ENCODE results near the gene MPZ. TPM values are rescaled to one million over a fixed set of nuclear protein-coding genes. Genes with fewer than 3 reads are reported as not detected.
"Not testable (repeated sequence)": the region's sequence is repeated elsewhere in the genome, so short reads cannot be mapped to it uniquely, and the experiment has no call there.

MPZ gene
- total and polyA plus RNA-seq, 10 of the 15 experiments (the other 5 are each of a cell fraction or from before 2014, with no cell fraction given): 0.09 to 6.9 (median 4.7) TPM

- H3K4me3 ChIP-seq; H2AFZ ChIP-seq (ENCODE audit: control insufficient read depth, low read depth, low read length); H3K4me2 ChIP-seq (ENCODE audit: control insufficient read depth, insufficient read depth); ATAC-seq; DNase-seq (ENCODE audit: low read depth, low spot score); H3K27me3 ChIP-seq (replicated peaks in 1 of 2; ENCODE audit: control insufficient read depth in 2 of 2, insufficient read depth in 2 of 2, low read length in 1 of 2); H4K20me1 ChIP-seq (ENCODE audit: control insufficient read depth, insufficient read depth); POLR2A ChIA-PET; SMC1A ChIA-PET (ENCODE audit: uncharacterized antibody, unreplicated experiment); intact Hi-C loops (cut with micrococcal nuclease; ENCODE audit: unreplicated experiment); H3K9me3 ChIP-seq (replicated peaks; ENCODE audit: control insufficient read depth, insufficient read depth, low read length); H3K79me2 ChIP-seq (ENCODE audit: control insufficient read depth, insufficient read depth, low read length); H3K27ac ChIP-seq (ENCODE audit: control insufficient read depth, insufficient read depth); RAD21 ChIA-PET (ENCODE audit: unreplicated experiment); H3K36me3 ChIP-seq (ENCODE audit: control insufficient read depth in 2 of 2, insufficient read depth in 2 of 2, low read length in 1 of 2); H3K4me1 ChIP-seq (ENCODE audit: control insufficient read depth, insufficient read depth, low read length); BruUV-seq (replicated peaks); CTCF ChIA-PET; FAIRE-seq; H3K9ac ChIP-seq (ENCODE audit: control insufficient read depth, insufficient read depth, low read length); in situ Hi-C loops (cut with MboI): not testable (repeated sequence)
- WGBS (ENCODE audit: insufficient coverage, insufficient replicate concordance, low lambda C conversion rate, missing lambda C conversion rate): 27% methylated on average over 5 of the region's 5 CpGs
Observed at GRCh38 chr1:161255302-161255701, 54.5 kb downstream of the MPZ start.

Other genes starting within 250 kb of the MPZ start
Only the 7 nearest of the 22 such genes appear.
- gene FCER1G, start 94.7 kb downstream of the MPZ start, total RNA-seq (2014; rRNA removed): 0.45 TPM in 1 of 2 replicates, not detected in the other
- gene FCER1G, start 94.7 kb downstream of the MPZ start, total RNA-seq (2014; rRNA removed; fragmentation: Illumina TruSeq; extraction: Trizol): 0.40 and 0.92 TPM in 2 replicates
- gene FCER1G, start 94.7 kb downstream of the MPZ start, total RNA-seq (2021): 0.56 and 1.2 TPM in 2 replicates
- gene FCER1G, start 94.7 kb downstream of the MPZ start, polyA plus RNA-seq (2011; rRNA removed): 1.1 and 1.4 TPM in 2 replicates
- 1.5 and 1.6 TPM in 2 replicates for gene FCER1G, start 94.7 kb downstream of the MPZ start, polyA plus RNA-seq (2014; fragmentation: Illumina TruSeq; extraction: Trizol)
- gene FCER1G, start 94.7 kb downstream of the MPZ start, polyA plus RNA-seq (2014; fragmentation: Nextera tagmentation; extraction: Ambion mirVana): 1 to 10 TPM; 1.1 to 1.3 TPM
- 0.88 and 1.9 TPM in 2 replicates for gene FCER1G, start 94.7 kb downstream of the MPZ start, polyA plus RNA-seq (2014; rRNA removed)
- gene FCER1G, start 94.7 kb downstream of the MPZ start, polyA plus RNA-seq (2016; fragmentation: Nextera tagmentation; extraction: Ambion mirVana): under 1 TPM; 0.48 to 0.71 TPM
- not detected in 2 replicates for gene APOA2, start 86.3 kb downstream of the MPZ start, total RNA-seq (2014; rRNA removed)
- not detected in 2 replicates for gene APOA2, start 86.3 kb downstream of the MPZ start, total RNA-seq (2014; rRNA removed; fragmentation: Illumina TruSeq; extraction: Trizol)
- 1.9 and 2.4 TPM in 2 replicates for gene APOA2, start 86.3 kb downstream of the MPZ start, total RNA-seq (2021)
- gene APOA2, start 86.3 kb downstream of the MPZ start, polyA plus RNA-seq (2011; rRNA removed): not detected in 2 replicates
- not detected in 2 replicates for gene APOA2, start 86.3 kb downstream of the MPZ start, polyA plus RNA-seq (2014; fragmentation: Illumina TruSeq; extraction: Trizol)
- gene APOA2, start 86.3 kb downstream of the MPZ start, polyA plus RNA-seq (2014; fragmentation: Nextera tagmentation; extraction: Ambion mirVana): not detected
- not detected in 2 replicates for gene APOA2, start 86.3 kb downstream of the MPZ start, polyA plus RNA-seq (2014; rRNA removed)
- not detected for gene APOA2, start 86.3 kb downstream of the MPZ start, polyA plus RNA-seq (2016; fragmentation: Nextera tagmentation; extraction: Ambion mirVana)
- 16.6 and 17.5 TPM in 2 replicates for gene TOMM40L, start 83.9 kb downstream of the MPZ start, total RNA-seq (2014; rRNA removed)
- 15.3 and 15.5 TPM in 2 replicates for gene TOMM40L, start 83.9 kb downstream of the MPZ start, total RNA-seq (2014; rRNA removed; fragmentation: Illumina TruSeq; extraction: Trizol)
- gene TOMM40L, start 83.9 kb downstream of the MPZ start, total RNA-seq (2021): 18.1 and 21.6 TPM in 2 replicates
- 8.3 and 10.6 TPM in 2 replicates for gene TOMM40L, start 83.9 kb downstream of the MPZ start, polyA plus RNA-seq (2011; rRNA removed)
- 16.5 and 18.5 TPM in 2 replicates for gene TOMM40L, start 83.9 kb downstream of the MPZ start, polyA plus RNA-seq (2014; fragmentation: Illumina TruSeq; extraction: Trizol)
- gene TOMM40L, start 83.9 kb downstream of the MPZ start, polyA plus RNA-seq (2014; fragmentation: Nextera tagmentation; extraction: Ambion mirVana): 1 to 10 TPM; 5.9 to 10.0 TPM
- gene TOMM40L, start 83.9 kb downstream of the MPZ start, polyA plus RNA-seq (2014; rRNA removed): 18.6 and 21.1 TPM in 2 replicates
- gene TOMM40L, start 83.9 kb downstream of the MPZ start, polyA plus RNA-seq (2016; fragmentation: Nextera tagmentation; extraction: Ambion mirVana): 10 to 100 TPM; 12.5 to 16.0 TPM
- not detected in 2 replicates for gene NR1I3, start 71.8 kb downstream of the MPZ start, total RNA-seq (2014; rRNA removed)
- gene NR1I3, start 71.8 kb downstream of the MPZ start, total RNA-seq (2014; rRNA removed; fragmentation: Illumina TruSeq; extraction: Trizol): not detected in 2 replicates
- not detected in 2 replicates for gene NR1I3, start 71.8 kb downstream of the MPZ start, total RNA-seq (2021)
- not detected in 2 replicates for gene NR1I3, start 71.8 kb downstream of the MPZ start, polyA plus RNA-seq (2011; rRNA removed)
- gene NR1I3, start 71.8 kb downstream of the MPZ start, polyA plus RNA-seq (2014; fragmentation: Illumina TruSeq; extraction: Trizol): not detected in 2 replicates
- gene NR1I3, start 71.8 kb downstream of the MPZ start, polyA plus RNA-seq (2014; fragmentation: Nextera tagmentation; extraction: Ambion mirVana): under 1 TPM in 1 of 2 experiments, not detected in 1; 0.24 TPM
- not detected in 2 replicates for gene NR1I3, start 71.8 kb downstream of the MPZ start, polyA plus RNA-seq (2014; rRNA removed)
- under 1 TPM; 0.13 to 0.52 TPM for gene NR1I3, start 71.8 kb downstream of the MPZ start, polyA plus RNA-seq (2016; fragmentation: Nextera tagmentation; extraction: Ambion mirVana)
- 3.5 and 3.6 TPM in 2 replicates for gene PCP4L1, start 51.2 kb downstream of the MPZ start, total RNA-seq (2014; rRNA removed)
- gene PCP4L1, start 51.2 kb downstream of the MPZ start, total RNA-seq (2014; rRNA removed; fragmentation: Illumina TruSeq; extraction: Trizol): 2.2 and 2.7 TPM in 2 replicates
- 2.7 and 3.6 TPM in 2 replicates for gene PCP4L1, start 51.2 kb downstream of the MPZ start, total RNA-seq (2021)
- 3.0 and 4.7 TPM in 2 replicates for gene PCP4L1, start 51.2 kb downstream of the MPZ start, polyA plus RNA-seq (2011; rRNA removed)
- gene PCP4L1, start 51.2 kb downstream of the MPZ start, polyA plus RNA-seq (2014; fragmentation: Illumina TruSeq; extraction: Trizol): 4.0 and 6.0 TPM in 2 replicates
- 1 to 10 TPM; 1.0 to 1.1 TPM for gene PCP4L1, start 51.2 kb downstream of the MPZ start, polyA plus RNA-seq (2014; fragmentation: Nextera tagmentation; extraction: Ambion mirVana)
- 4.8 and 5.2 TPM in 2 replicates for gene PCP4L1, start 51.2 kb downstream of the MPZ start, polyA plus RNA-seq (2014; rRNA removed)
- 1 to 10 TPM; 2.4 to 3.0 TPM for gene PCP4L1, start 51.2 kb downstream of the MPZ start, polyA plus RNA-seq (2016; fragmentation: Nextera tagmentation; extraction: Ambion mirVana)
- gene SDHC, start 4.4 kb upstream of the MPZ start, total RNA-seq (2014; rRNA removed): 12.3 and 18.4 TPM in 2 replicates
- gene SDHC, start 4.4 kb upstream of the MPZ start, total RNA-seq (2014; rRNA removed; fragmentation: Illumina TruSeq; extraction: Trizol): 58.9 and 59.9 TPM in 2 replicates
- gene SDHC, start 4.4 kb upstream of the MPZ start, total RNA-seq (2021): 167 and 179 TPM in 2 replicates
- 255 and 288 TPM in 2 replicates for gene SDHC, start 4.4 kb upstream of the MPZ start, polyA plus RNA-seq (2011; rRNA removed)
- gene SDHC, start 4.4 kb upstream of the MPZ start, polyA plus RNA-seq (2014; fragmentation: Illumina TruSeq; extraction: Trizol): 285 and 375 TPM in 2 replicates
- gene SDHC, start 4.4 kb upstream of the MPZ start, polyA plus RNA-seq (2014; fragmentation: Nextera tagmentation; extraction: Ambion mirVana): 100 to 1,000 TPM; 115 to 340 TPM
- 173 and 190 TPM in 2 replicates for gene SDHC, start 4.4 kb upstream of the MPZ start, polyA plus RNA-seq (2014; rRNA removed)
- 100 to 1,000 TPM; 177 to 179 TPM for gene SDHC, start 4.4 kb upstream of the MPZ start, polyA plus RNA-seq (2016; fragmentation: Nextera tagmentation; extraction: Ambion mirVana)
- not detected in 2 replicates for gene CFAP126, start 57.9 kb upstream of the MPZ start, total RNA-seq (2014; rRNA removed)
- gene CFAP126, start 57.9 kb upstream of the MPZ start, total RNA-seq (2014; rRNA removed; fragmentation: Illumina TruSeq; extraction: Trizol): not detected in 2 replicates
- gene CFAP126, start 57.9 kb upstream of the MPZ start, total RNA-seq (2021): not detected in 2 replicates
- gene CFAP126, start 57.9 kb upstream of the MPZ start, polyA plus RNA-seq (2011; rRNA removed): not detected in 2 replicates
- gene CFAP126, start 57.9 kb upstream of the MPZ start, polyA plus RNA-seq (2014; fragmentation: Illumina TruSeq; extraction: Trizol): not detected in 2 replicates
- gene CFAP126, start 57.9 kb upstream of the MPZ start, polyA plus RNA-seq (2014; fragmentation: Nextera tagmentation; extraction: Ambion mirVana): not detected
- gene CFAP126, start 57.9 kb upstream of the MPZ start, polyA plus RNA-seq (2014; rRNA removed): not detected in 2 replicates
- gene CFAP126, start 57.9 kb upstream of the MPZ start, polyA plus RNA-seq (2016; fragmentation: Nextera tagmentation; extraction: Ambion mirVana): not detected